GM18870 (cell line): ENCODE results near the gene SIK3.

Experiments used
- ATAC-seq: cut with Tn5 transposase; IDR thresholded peaks from one replicate; pipeline ENCODE4 v1.9.1; 2021; ENCODE audit warnings: moderate library complexity; ENCODE audit not compliant: unreplicated experiment

SIK3 gene

GRCh38 chr11:116933961-116934360 is 164.3 kb downstream of the SIK3 start:
- no peak for ATAC-seq

GRCh38 chr11:116932181-116932580 is 166.0 kb downstream of the SIK3 start:
- no peak for ATAC-seq

- ATAC-seq: no peak
These were observed 166.8 kb downstream of the SIK3 start for GRCh38 chr11:116931206-116931953.

GRCh38 chr11:116930586-116930985 is 167.6 kb downstream of the SIK3 start:
- no peak for ATAC-seq

- no peak for ATAC-seq
These were observed 168.1 kb downstream of the SIK3 start for GRCh38 chr11:116930177-116930576.

GRCh38 chr11:116929414-116930090 is 168.7 kb downstream of the SIK3 start:
- no peak for ATAC-seq

GRCh38 chr11:116928845-116929244 is 169.4 kb downstream of the SIK3 start:
- no peak for ATAC-seq

- peak; percentile 45 for ATAC-seq
These were observed 170.0 kb downstream of the SIK3 start for GRCh38 chr11:116928102-116928777.

GRCh38 chr11:116927163-116927974 is 170.9 kb downstream of the SIK3 start:
- no peak for ATAC-seq

- ATAC-seq: no peak
These were observed 173.2 kb downstream of the SIK3 start for GRCh38 chr11:116925050-116925449.

- ATAC-seq: no peak
These were observed 179.1 kb downstream of the SIK3 start for GRCh38 chr11:116918925-116919655.

- ATAC-seq: no peak
These were observed 180.6 kb downstream of the SIK3 start for GRCh38 chr11:116917632-116918031.

GRCh38 chr11:116916886-116917285 is 181.3 kb downstream of the SIK3 start:
- ATAC-seq: no peak

GRCh38 chr11:116916052-116916451 is 182.2 kb downstream of the SIK3 start:
- ATAC-seq: no peak

GRCh38 chr11:116913000-116913399 is 185.2 kb downstream of the SIK3 start:
- no peak for ATAC-seq

- no peak for ATAC-seq
These were observed 186.1 kb downstream of the SIK3 start for GRCh38 chr11:116911976-116912734.

GRCh38 chr11:116910847-116911246 is 187.4 kb downstream of the SIK3 start:
- ATAC-seq: no peak

- no peak for ATAC-seq
These were observed 187.8 kb downstream of the SIK3 start for GRCh38 chr11:116910378-116910777.

- no peak for ATAC-seq
These were observed 189.0 kb downstream of the SIK3 start for GRCh38 chr11:116909245-116909644.

- no peak for ATAC-seq
These were observed 191.7 kb downstream of the SIK3 start for GRCh38 chr11:116906479-116906878.
